Upper lobe of right lung (tissue), 1 donor: ENCODE results near the gene DGKZ. TPM values are rescaled to one million over a fixed set of nuclear protein-coding genes. Genes with fewer than 3 reads are reported as not detected.

Experiments used
- ATAC-seq: fragments of 200-7000 bp; cut with Tn5 transposase; one replicate; pipeline ENCODE4 v1.9.1; 2020; ENCODE audit warnings: mild to moderate bottlenecking, moderate library complexity
- DNase-seq: peaks from one replicate; pipeline ENCODE4 v3.0.0-alpha.2; 2020
- H3K27ac ChIP-seq: fragments of 200-600 bp; one replicate; pipeline ENCODE4 v1.8.0; 2022
- H3K27me3 ChIP-seq: fragments of 200-600 bp; one replicate; pipeline ENCODE4 v1.8.0; 2022; ENCODE audit warnings: mild to moderate bottlenecking
- H3K36me3 ChIP-seq: fragments of 200-600 bp; one replicate; pipeline ENCODE4 v1.8.0; 2022
- H3K4me1 ChIP-seq: fragments of 200-600 bp; one replicate; pipeline ENCODE4 v1.8.0; 2022
- H3K4me3 ChIP-seq: fragments of 200-600 bp; one replicate; pipeline ENCODE4 v1.8.0; 2022; ENCODE audit warnings: mild to moderate bottlenecking
- H3K9me3 ChIP-seq: fragments of 200-600 bp; one replicate; pipeline ENCODE4 v1.8.0; 2022
- intact Hi-C: fragments of 100-400 bp; cut with DNase I; formaldehyde crosslinking; loops from one replicate; pipeline ENCODE4 v1.11.0; 2022
- total RNA-seq: library from RNA; stranded (reverse); fragmentation: NEBNext Ultra II Directional; extraction: Animal tissue kit (Norgen Biotek cat#: 25700); gene quantifications from one replicate; pipeline ENCODE4 v1.2.1, GENCODE V29; 2021
- TF ChIP-seq, protein P1 (sequence below): fragments of 200-600 bp; IDR thresholded peaks from one replicate; pipeline ENCODE4 v1.8.0; 2022; ENCODE audit warnings: antibody characterized with exemption
- donor health status: DM: no; HTN: yes; CAD: no; lungs with severe emphysema.

DGKZ gene
- total RNA-seq, 1 donor from 2014 or later: 50.4 TPM

DNA sequence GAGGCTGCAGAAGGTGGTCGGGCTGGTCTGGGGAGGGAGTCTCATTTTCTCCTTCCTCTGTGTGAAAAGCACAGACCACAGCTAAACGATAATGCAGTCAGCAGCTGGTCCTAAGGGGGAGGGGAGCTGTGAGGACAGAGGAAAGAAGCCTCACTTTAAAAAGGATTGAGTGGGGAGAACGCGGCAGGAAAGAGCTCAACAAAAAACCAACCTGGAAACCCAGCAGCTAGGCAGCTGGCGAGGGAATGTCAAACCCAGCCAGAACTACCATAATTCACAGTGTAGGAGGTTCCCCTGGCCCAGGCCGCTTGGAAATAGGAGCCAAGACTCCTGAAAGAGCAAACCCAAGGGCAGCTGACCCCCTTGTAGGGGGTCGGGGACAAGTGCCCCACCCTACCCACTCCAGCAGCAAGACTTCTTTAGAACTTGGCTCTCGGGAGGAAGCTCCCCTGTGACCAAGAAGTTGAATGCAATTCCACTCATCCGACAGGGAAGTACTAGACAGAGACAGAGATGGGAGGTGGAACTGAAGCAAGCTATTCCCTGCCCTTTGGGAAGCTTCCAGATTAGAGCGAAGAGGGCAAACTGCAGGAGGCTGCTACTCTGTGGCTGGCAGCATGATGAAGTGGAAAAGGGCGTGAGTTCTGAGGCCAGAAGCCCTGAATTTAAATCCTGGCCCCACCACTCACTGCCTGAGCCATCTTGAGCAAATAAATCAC lies 16.5 kb upstream of the DGKZ start:
- ATAC-seq (peak; percentile 32), DNase-seq (no peak)
- Histone ChIP-seq H3K4me3 (no peak overlapping the region), H3K27me3 (peaks cover 32% of the 10 kb centered on the region), H3K9me3 (no peaks in the 10 kb centered on the region), H3K4me1 (peaks cover 11% of the 10 kb centered on the region), H3K27ac (no peak overlapping the region), H3K36me3 (no peaks in the 10 kb centered on the region)
- TF ChIP-seq, protein P1, sequence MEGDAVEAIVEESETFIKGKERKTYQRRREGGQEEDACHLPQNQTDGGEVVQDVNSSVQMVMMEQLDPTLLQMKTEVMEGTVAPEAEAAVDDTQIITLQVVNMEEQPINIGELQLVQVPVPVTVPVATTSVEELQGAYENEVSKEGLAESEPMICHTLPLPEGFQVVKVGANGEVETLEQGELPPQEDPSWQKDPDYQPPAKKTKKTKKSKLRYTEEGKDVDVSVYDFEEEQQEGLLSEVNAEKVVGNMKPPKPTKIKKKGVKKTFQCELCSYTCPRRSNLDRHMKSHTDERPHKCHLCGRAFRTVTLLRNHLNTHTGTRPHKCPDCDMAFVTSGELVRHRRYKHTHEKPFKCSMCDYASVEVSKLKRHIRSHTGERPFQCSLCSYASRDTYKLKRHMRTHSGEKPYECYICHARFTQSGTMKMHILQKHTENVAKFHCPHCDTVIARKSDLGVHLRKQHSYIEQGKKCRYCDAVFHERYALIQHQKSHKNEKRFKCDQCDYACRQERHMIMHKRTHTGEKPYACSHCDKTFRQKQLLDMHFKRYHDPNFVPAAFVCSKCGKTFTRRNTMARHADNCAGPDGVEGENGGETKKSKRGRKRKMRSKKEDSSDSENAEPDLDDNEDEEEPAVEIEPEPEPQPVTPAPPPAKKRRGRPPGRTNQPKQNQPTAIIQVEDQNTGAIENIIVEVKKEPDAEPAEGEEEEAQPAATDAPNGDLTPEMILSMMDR: no peak
- intact Hi-C loops: no loop called here

DNA sequence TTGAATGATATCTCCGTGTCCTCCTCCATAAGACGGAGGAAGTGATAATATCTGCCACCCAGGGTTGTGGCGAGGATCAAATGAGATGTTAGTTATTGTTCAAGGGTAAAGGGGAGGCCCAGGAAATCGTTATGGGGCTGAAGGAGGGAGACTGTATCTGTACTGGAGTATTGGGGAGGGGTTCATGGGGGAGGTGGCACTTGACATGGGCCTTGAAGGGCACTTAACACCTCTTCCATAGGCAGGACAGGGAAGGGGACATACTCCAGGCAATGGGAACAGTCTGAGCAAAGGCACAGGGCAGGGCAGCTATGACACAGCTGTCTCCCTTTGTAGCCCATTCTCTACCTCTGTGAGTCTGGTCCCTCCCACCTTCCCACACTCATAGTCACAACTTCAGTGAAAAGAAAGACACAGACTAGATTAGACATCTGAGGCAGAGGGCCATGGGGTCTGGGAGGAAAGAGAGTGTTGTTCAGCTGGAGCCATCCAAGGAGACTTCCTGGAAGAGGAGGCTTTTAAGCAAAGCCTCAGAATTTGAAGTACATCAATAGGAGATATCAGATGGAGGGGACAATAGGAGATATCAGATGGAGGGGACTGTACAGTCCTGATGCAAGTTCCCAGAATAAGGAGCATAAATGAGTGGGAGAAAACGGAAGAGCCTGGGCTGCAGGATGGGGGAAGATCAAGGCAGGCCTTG lies 15.8 kb upstream of the DGKZ start:
- H3K36me3 ChIP-seq: no peaks in the 10 kb centered on the region
- TF ChIP-seq, protein P1: no peak
- no peaks in the 10 kb centered on the region for H3K9me3 ChIP-seq
- H3K27me3 ChIP-seq: peaks cover 32% of the 10 kb centered on the region
- DNase-seq: no peak
- ATAC-seq: no peak
- peaks cover 11% of the 10 kb centered on the region for H3K4me1 ChIP-seq
- H3K4me3 ChIP-seq: no peak overlapping the region
- H3K27ac ChIP-seq: no peak overlapping the region
- intact Hi-C loops: no loop called here

DNA sequence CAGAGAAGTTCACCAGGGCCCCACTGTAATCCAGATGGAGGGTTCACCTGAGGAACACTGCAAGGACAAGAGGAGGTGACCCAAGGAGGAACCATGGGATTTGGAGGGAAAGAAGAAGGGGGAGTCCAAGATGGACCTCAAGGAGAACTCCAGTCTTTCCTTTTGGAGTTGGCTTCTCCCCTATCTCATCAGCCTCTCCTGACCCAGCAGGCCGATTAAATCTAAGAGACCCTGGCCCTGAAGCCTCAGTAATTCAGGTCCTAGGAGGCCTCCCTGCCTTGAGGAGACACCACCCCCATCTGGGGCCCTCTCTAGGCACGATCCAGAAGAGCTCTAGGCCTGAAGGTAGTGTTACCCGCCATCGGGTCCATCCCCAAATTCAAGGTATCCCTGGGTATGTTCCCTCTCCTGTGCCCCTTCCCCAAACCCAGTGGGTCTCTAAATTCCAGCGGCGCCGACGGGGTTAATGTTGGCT lies 15.1 kb upstream of the DGKZ start:
- DNase-seq (no peak), ATAC-seq (no peak)
- H3K4me1 ChIP-seq: peaks cover 11% of the 10 kb centered on the region
- no peaks in the 10 kb centered on the region for H3K9me3 ChIP-seq
- no peak overlapping the region for H3K27ac ChIP-seq
- no peaks in the 10 kb centered on the region for H3K36me3 ChIP-seq
- no peak overlapping the region for H3K4me3 ChIP-seq
- intact Hi-C loops: no loop called here
- TF ChIP-seq, protein P1: no peak
- peaks cover 32% of the 10 kb centered on the region for H3K27me3 ChIP-seq

DNA sequence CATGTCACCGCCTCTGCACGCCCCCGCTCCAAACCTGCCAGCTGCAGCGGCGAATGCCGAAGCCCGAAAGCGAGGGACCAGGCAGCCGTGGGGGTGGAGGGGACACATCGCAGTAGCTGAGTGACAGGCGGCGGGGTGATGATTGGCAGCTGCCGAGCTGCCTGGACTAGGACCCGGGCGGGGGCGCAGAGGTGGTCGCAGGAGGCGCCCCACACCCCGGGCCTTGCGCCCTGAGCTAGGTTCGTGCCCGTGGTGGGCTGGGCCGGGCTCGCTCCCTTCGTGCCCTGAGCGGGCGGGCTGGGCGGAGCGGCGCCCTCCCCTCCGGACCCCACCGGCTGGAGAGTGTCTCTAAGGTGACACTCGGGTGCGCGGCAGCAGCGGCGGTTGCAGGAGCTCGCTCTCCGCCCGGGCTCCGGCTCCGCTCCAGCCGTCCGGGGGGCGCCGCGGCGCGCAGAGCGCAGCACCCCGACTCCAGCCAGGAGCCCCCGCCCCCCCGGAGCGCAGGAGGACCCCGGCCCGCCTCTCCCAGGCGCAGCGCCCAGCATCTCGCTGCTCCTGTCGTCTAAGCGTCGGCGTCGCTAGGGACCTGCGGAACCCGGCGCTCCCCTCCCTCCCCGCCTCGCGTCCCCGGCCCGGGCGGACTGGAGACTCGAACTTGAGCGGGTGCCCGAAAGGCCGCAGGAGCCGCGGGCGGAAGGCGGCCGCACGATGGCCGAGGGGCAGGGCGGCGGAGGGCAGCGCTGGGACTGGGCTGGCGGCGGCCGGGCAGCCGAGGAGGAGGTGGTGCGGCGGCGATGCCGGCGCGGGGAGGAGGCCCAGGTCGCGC lies 14.5 kb upstream of the DGKZ start:
- peaks cover 32% of the 10 kb centered on the region for H3K27me3 ChIP-seq
- H3K4me1 ChIP-seq: peaks cover 11% of the 10 kb centered on the region
- peak overlapping the region; percentile 44 for H3K4me3 ChIP-seq
- H3K36me3 ChIP-seq: no peaks in the 10 kb centered on the region
- TF ChIP-seq, protein P1: no peak
- intact Hi-C loops: no loop called here
- DNase-seq: no peak
- ATAC-seq: peak; percentile 47
- no peak overlapping the region for H3K27ac ChIP-seq
- no peaks in the 10 kb centered on the region for H3K9me3 ChIP-seq

DNA sequence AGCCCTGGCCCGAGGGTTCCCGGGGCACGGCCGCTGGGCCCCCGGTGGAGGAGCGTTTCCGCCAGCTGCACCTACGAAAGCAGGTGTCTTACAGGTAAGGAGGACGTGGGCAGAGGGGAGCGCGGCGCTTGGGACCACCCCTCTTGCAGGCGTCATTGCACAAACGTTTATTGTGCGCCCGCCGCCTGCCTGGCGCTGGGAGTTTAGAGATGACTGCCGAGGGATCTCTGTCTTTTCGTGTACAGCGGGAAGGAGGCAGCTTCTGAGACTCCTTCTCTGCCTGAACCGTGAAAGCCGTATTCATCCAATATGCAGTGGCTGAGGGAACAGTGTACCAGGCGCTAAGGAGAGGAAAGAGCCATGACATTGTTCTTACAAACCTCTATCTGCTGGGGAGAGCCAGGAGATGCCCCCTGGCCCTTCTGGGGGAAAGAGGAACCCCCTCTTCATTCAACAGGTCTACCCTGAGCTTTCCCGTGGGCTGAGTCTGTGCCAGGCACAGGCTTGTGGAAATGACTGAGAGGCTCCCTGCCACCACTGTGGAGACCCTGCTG lies 13.8 kb upstream of the DGKZ start:
- TF ChIP-seq, protein P1: no peak
- Histone ChIP-seq H3K36me3 (no peaks in the 10 kb centered on the region), H3K4me3 (peak overlapping the region; percentile 44), H3K9me3 (no peaks in the 10 kb centered on the region), H3K27ac (no peak overlapping the region), H3K4me1 (peaks cover 17% of the 10 kb centered on the region), H3K27me3 (peaks cover 32% of the 10 kb centered on the region)
- intact Hi-C loops: no loop called here
- no peak for ATAC-seq
- no peak for DNase-seq
